GM23338 (cell line): ENCODE results near the gene RIN3.

Source experiments
- CREB1 ChIP-seq: fragments of 250-450 bp; sonication (Bioruptor Pico); IDR thresholded peaks from 2 replicates; pipeline ENCODE4 v1.5.0; 2020; ENCODE audit warnings: low read depth, mild to moderate bottlenecking, moderate library complexity
- EZH2 ChIP-seq: fragments of 200-600 bp; sonication (generic); IDR thresholded peaks from one replicate; pipeline ENCODE4 v1.8.0; 2017; ENCODE audit warnings: antibody characterized with exemption, mild to moderate bottlenecking, low read depth; ENCODE audit not compliant: unreplicated experiment
- EZH2phosphoT487 ChIP-seq: fragments of 200-600 bp; sonication (generic); IDR thresholded peaks from one replicate; pipeline ENCODE4 v1.8.1; 2018; ENCODE audit warnings: antibody characterized with exemption; ENCODE audit not compliant: unreplicated experiment
- JUNB ChIP-seq: IDR thresholded peaks from one replicate; pipeline ENCODE4 v1.6.1; 2016; ENCODE audit warnings: antibody characterized with exemption; ENCODE audit not compliant: unreplicated experiment
- NANOG ChIP-seq: IDR thresholded peaks from 2 replicates; pipeline ENCODE4 v1.6.1; 2016; ENCODE audit warnings: antibody characterized with exemption, borderline replicate concordance
- POLR2AphosphoS5 ChIP-seq: IDR thresholded peaks from 2 replicates; pipeline ENCODE4 v1.6.1; 2016; ENCODE audit warnings: antibody characterized with exemption, low read depth
- STAT1 ChIP-seq: IDR thresholded peaks from one replicate; pipeline ENCODE4 v1.6.1; 2016; ENCODE audit warnings: antibody characterized with exemption; ENCODE audit not compliant: unreplicated experiment
- ZNF114 ChIP-seq: fragments of 250-450 bp; sonication (Bioruptor Pico); IDR thresholded peaks from 2 replicates; pipeline ENCODE4 v1.5.0; 2020; ENCODE audit warnings: mild to moderate bottlenecking, moderate library complexity
- ZNF331 ChIP-seq: fragments of 250-450 bp; sonication (Bioruptor Pico); IDR thresholded peaks from 2 replicates; pipeline ENCODE4 v1.5.0; 2020; ENCODE audit warnings: low read depth, mild to moderate bottlenecking, moderate library complexity
- TF ChIP-seq, protein P1 (sequence below): IDR thresholded peaks from 2 replicates; pipeline ENCODE4 v1.6.1; 2016; ENCODE audit warnings: antibody characterized with exemption
- TF ChIP-seq, protein P2 (sequence below), 2 experiments: fragments of 200-600 bp in 1 of 2; sonication (generic) in 1 of 2; conservative IDR thresholded peaks; 2 replicates each; pipeline versions ENCODE4 v1.5.1 to v1.6.1; 2016 to 2017; ENCODE audit warnings: antibody characterized with exemption in 2 of 2, low read depth in 2 of 2, mild to moderate bottlenecking in 2 of 2, moderate library complexity in 1 of 2
- TF ChIP-seq, protein P3 (sequence below): IDR thresholded peaks from one replicate; pipeline ENCODE4 v1.6.1; 2018; ENCODE audit warnings: antibody characterized with exemption; ENCODE audit not compliant: unreplicated experiment
- TF ChIP-seq, protein P4 (sequence below): fragments of 250-450 bp; sonication (Bioruptor Pico); IDR thresholded peaks from 2 replicates; pipeline ENCODE4 v1.5.0; 2020; ENCODE audit warnings: mild to moderate bottlenecking, moderate library complexity

DNA sequence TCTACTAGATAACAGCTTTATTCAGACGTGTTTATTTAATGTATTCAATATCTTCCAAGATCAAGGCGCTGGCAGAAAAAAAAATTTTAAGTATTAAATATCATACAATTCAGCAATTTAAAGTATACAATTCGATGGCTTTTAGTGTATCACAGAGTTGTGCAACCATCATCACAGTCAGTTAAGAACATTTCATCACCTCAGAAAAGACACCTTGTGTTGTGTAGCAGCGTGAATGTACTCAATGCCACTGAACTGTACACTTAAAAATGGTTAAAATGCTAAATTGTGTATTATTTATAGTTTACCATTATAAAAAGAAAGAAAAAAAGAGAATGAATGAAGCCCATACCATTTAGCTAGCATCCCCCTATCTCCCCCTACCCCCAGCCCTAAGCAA lies 96.4 kb downstream of the RIN3 start:
- TF ChIP-seq EZH2 (no peak), POLR2AphosphoS5 (no peak), CREB1 (CRISPR knock-in tag) (no peak), JUNB (no peak), EZH2phosphoT487 (no peak), STAT1 (no peak), ZNF114 (no peak), ZNF331 (no peak), NANOG (no peak)
- TF ChIP-seq, protein P1, sequence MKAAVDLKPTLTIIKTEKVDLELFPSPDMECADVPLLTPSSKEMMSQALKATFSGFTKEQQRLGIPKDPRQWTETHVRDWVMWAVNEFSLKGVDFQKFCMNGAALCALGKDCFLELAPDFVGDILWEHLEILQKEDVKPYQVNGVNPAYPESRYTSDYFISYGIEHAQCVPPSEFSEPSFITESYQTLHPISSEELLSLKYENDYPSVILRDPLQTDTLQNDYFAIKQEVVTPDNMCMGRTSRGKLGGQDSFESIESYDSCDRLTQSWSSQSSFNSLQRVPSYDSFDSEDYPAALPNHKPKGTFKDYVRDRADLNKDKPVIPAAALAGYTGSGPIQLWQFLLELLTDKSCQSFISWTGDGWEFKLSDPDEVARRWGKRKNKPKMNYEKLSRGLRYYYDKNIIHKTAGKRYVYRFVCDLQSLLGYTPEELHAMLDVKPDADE: no peak
- TF ChIP-seq, protein P2, sequence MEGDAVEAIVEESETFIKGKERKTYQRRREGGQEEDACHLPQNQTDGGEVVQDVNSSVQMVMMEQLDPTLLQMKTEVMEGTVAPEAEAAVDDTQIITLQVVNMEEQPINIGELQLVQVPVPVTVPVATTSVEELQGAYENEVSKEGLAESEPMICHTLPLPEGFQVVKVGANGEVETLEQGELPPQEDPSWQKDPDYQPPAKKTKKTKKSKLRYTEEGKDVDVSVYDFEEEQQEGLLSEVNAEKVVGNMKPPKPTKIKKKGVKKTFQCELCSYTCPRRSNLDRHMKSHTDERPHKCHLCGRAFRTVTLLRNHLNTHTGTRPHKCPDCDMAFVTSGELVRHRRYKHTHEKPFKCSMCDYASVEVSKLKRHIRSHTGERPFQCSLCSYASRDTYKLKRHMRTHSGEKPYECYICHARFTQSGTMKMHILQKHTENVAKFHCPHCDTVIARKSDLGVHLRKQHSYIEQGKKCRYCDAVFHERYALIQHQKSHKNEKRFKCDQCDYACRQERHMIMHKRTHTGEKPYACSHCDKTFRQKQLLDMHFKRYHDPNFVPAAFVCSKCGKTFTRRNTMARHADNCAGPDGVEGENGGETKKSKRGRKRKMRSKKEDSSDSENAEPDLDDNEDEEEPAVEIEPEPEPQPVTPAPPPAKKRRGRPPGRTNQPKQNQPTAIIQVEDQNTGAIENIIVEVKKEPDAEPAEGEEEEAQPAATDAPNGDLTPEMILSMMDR (conservative IDR thresholded peaks at IDR 0.05; ENCODE audit: low read depth in 2 of 2): no peak
- TF ChIP-seq, protein P3, sequence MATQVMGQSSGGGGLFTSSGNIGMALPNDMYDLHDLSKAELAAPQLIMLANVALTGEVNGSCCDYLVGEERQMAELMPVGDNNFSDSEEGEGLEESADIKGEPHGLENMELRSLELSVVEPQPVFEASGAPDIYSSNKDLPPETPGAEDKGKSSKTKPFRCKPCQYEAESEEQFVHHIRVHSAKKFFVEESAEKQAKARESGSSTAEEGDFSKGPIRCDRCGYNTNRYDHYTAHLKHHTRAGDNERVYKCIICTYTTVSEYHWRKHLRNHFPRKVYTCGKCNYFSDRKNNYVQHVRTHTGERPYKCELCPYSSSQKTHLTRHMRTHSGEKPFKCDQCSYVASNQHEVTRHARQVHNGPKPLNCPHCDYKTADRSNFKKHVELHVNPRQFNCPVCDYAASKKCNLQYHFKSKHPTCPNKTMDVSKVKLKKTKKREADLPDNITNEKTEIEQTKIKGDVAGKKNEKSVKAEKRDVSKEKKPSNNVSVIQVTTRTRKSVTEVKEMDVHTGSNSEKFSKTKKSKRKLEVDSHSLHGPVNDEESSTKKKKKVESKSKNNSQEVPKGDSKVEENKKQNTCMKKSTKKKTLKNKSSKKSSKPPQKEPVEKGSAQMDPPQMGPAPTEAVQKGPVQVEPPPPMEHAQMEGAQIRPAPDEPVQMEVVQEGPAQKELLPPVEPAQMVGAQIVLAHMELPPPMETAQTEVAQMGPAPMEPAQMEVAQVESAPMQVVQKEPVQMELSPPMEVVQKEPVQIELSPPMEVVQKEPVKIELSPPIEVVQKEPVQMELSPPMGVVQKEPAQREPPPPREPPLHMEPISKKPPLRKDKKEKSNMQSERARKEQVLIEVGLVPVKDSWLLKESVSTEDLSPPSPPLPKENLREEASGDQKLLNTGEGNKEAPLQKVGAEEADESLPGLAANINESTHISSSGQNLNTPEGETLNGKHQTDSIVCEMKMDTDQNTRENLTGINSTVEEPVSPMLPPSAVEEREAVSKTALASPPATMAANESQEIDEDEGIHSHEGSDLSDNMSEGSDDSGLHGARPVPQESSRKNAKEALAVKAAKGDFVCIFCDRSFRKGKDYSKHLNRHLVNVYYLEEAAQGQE: no peak
- TF ChIP-seq, protein P4, sequence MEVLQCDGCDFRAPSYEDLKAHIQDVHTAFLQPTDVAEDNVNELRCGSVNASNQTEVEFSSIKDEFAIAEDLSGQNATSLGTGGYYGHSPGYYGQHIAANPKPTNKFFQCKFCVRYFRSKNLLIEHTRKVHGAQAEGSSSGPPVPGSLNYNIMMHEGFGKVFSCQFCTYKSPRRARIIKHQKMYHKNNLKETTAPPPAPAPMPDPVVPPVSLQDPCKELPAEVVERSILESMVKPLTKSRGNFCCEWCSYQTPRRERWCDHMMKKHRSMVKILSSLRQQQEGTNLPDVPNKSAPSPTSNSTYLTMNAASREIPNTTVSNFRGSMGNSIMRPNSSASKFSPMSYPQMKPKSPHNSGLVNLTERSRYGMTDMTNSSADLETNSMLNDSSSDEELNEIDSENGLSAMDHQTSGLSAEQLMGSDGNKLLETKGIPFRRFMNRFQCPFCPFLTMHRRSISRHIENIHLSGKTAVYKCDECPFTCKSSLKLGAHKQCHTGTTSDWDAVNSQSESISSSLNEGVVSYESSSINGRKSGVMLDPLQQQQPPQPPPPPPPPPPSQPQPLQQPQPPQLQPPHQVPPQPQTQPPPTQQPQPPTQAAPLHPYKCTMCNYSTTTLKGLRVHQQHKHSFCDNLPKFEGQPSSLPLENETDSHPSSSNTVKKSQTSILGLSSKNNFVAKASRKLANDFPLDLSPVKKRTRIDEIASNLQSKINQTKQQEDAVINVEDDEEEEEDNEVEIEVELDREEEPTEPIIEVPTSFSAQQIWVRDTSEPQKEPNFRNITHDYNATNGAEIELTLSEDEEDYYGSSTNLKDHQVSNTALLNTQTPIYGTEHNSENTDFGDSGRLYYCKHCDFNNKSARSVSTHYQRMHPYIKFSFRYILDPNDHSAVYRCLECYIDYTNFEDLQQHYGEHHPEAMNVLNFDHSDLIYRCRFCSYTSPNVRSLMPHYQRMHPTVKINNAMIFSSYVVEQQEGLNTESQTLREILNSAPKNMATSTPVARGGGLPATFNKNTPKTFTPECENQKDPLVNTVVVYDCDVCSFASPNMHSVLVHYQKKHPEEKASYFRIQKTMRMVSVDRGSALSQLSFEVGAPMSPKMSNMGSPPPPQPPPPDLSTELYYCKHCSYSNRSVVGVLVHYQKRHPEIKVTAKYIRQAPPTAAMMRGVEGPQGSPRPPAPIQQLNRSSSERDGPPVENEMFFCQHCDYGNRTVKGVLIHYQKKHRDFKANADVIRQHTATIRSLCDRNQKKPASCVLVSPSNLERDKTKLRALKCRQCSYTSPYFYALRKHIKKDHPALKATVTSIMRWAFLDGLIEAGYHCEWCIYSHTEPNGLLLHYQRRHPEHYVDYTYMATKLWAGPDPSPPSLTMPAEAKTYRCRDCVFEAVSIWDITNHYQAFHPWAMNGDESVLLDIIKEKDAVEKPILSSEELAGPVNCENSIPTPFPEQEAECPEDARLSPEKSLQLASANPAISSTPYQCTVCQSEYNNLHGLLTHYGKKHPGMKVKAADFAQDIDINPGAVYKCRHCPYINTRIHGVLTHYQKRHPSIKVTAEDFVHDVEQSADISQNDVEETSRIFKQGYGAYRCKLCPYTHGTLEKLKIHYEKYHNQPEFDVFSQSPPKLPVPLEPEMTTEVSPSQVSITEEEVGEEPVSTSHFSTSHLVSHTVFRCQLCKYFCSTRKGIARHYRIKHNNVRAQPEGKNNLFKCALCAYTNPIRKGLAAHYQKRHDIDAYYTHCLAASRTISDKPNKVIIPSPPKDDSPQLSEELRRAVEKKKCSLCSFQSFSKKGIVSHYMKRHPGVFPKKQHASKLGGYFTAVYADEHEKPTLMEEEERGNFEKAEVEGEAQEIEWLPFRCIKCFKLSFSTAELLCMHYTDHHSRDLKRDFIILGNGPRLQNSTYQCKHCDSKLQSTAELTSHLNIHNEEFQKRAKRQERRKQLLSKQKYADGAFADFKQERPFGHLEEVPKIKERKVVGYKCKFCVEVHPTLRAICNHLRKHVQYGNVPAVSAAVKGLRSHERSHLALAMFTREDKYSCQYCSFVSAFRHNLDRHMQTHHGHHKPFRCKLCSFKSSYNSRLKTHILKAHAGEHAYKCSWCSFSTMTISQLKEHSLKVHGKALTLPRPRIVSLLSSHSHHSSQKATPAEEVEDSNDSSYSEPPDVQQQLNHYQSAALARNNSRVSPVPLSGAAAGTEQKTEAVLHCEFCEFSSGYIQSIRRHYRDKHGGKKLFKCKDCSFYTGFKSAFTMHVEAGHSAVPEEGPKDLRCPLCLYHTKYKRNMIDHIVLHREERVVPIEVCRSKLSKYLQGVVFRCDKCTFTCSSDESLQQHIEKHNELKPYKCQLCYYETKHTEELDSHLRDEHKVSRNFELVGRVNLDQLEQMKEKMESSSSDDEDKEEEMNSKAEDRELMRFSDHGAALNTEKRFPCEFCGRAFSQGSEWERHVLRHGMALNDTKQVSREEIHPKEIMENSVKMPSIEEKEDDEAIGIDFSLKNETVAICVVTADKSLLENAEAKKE (CRISPR knock-in tag): no peak
